Measurements from ENCODE around the gene HRK. TPM values are rescaled to one million over a fixed set of nuclear protein-coding genes. Genes with fewer than 3 reads are reported as not detected.

The HRK gene
- total RNA-seq, 1 experiment from 2014 or later: 0.59 TPM

Other genes with a start within 250 kb of the HRK start
- 51.8 and 51.9 TPM in 2 replicates for gene SPRING1, start 143.4 kb downstream of the HRK start, total RNA-seq (2014; rRNA removed; shearing (Covaris generic))
- gene RNFT2, start 143.1 kb downstream of the HRK start, total RNA-seq (2014; rRNA removed; shearing (Covaris generic)): 10.8 and 15.4 TPM in 2 replicates
- gene FBXW8, start 29.5 kb upstream of the HRK start, total RNA-seq (2014; rRNA removed; shearing (Covaris generic)): 10.4 and 13.2 TPM in 2 replicates
- gene TESC, start 218.0 kb upstream of the HRK start, total RNA-seq (2014; rRNA removed; shearing (Covaris generic)): 15.8 and 18.3 TPM in 2 replicates

Measured in H7 (cell line).